Astrocyte of the hippocampus (primary cell): ENCODE measurements around the gene SPTBN5.

ENCODE experiments used
- DNase-seq: peaks from one replicate; pipeline ENCODE4 v3.0.0; 2011; ENCODE audit warnings: low read depth, low spot score

The SPTBN5 gene

DNA sequence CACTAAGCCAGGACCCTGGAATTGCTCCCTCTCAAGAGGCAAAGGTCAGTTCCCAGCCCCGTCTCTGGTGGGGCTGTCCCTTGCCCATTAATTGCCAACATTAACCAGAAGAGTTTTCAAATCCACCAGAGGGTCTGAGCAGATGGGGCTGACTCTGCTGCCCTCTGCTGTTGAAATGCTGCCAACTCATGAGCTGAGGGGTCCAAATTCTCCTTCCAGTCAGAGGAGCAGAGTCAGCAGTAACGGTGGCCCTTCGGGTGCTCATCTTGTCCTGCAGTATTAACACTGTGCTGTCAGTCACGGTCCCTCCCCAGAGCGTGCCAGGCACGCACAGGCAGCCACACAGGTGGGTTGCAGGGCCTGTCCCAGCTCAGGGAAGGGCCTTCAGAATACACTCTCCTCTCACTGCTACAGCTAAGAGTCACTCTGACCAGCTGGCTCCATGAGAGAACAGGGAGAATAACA is 10.7 kb upstream of the SPTBN5 start:
- DNase-seq, result peak; percentile 82

GRCh38 chr15:41903782-41904181 is 9.9 kb upstream of the SPTBN5 start:
- DNase-seq, result no peak

GRCh38 chr15:41901431-41901830 is 7.6 kb upstream of the SPTBN5 start:
- DNase-seq, result no peak

- DNase-seq, result no peak
These were observed 6.9 kb upstream of the SPTBN5 start for GRCh38 chr15:41900526-41901380.

DNA sequence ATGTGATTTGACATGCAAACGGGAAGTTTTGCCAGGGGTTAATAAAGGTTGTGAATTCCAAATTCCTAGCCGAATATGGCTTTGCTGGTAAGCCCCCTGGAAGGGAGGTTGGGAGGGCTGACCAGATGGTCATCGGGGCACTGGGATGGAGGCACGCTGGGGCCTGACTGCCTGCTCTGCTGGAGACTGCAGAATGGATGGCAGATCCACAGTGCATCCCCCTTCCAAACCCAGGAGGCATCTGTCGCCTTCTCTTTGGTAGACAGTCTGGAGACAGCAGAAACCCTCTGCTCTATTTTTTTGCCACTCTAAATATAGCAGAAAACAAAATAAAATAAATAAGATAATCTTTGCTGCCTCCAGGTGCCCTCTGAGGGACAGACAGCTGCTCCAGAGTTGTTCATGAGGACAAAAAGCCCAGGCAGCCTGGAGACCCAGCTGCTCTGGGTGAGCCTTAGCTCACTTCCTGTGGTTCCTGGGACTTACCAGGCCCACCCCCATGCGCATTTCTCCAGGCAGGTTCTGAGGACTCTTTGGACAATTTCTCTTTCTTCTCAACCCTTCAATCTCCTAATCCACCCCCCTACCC is 6.1 kb upstream of the SPTBN5 start:
- no peak for DNase-seq

DNA sequence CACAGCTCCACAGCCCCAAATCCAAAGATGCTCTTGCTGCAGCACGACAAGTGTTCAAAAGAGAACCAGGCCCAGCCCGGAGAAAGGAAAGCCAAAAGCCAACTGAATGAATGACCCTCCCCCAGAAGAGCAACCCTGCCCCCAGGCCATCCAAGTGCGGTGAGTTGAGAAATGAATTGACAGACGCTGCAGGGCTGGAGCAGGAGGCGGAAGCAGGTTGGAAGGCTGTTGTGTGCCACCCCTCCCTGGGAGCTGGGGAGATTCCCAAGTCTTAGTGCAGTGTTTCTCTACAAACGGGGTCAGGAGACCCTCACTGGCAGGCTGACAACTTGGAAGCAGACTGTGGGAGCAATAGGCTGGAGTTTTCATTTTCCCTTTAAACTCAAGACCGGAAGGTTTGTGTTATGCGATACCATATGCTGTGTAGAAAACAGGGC is 3.5 kb upstream of the SPTBN5 start:
- DNase-seq, result no peak

GRCh38 chr15:41896566-41896965 is 2.7 kb upstream of the SPTBN5 start:
- DNase-seq, result no peak

- DNase-seq, result no peak
These were observed 2.1 kb upstream of the SPTBN5 start for GRCh38 chr15:41895957-41896356.

GRCh38 chr15:41895491-41895890 is 1.6 kb upstream of the SPTBN5 start:
- DNase-seq, result peak; percentile 15

- DNase-seq, result peak; percentile 87
These were observed 1.1 kb upstream of the SPTBN5 start for GRCh38 chr15:41894791-41895463.

GRCh38 chr15:41894251-41894790 is 468 bp upstream of the SPTBN5 start:
- no peak for DNase-seq

- peak; percentile 63 for DNase-seq
These were observed 1.0 kb downstream of the SPTBN5 start for GRCh38 chr15:41892621-41893421.

DNA sequence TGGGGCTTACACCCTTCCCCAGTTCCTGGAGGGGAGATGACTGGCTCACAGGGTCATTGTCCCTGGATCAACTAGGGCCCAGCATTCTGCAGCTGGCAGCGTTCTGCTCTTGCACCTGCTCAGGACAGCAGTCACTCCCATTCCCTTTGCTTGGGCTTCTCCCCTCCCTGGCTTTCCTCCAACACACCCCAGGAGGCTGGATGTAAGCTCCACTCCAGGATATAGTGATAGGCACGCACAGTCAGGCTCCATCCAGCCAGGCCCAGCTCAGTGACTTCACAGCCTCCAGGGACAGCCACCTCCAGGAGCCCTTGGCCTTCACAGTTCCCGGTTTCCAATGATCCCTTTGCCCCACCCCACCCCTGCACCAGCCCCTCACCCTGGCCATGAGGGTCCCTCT is 1.9 kb downstream of the SPTBN5 start:
- no peak for DNase-seq

GRCh38 chr15:41891226-41891625 is 2.6 kb downstream of the SPTBN5 start:
- DNase-seq, result no peak

- DNase-seq, result no peak
These were observed 3.7 kb downstream of the SPTBN5 start for GRCh38 chr15:41890050-41890690.

GRCh38 chr15:41888662-41889253 is 5.1 kb downstream of the SPTBN5 start:
- DNase-seq, result no peak

GRCh38 chr15:41887893-41888292 is 6.0 kb downstream of the SPTBN5 start:
- DNase-seq, result no peak

DNA sequence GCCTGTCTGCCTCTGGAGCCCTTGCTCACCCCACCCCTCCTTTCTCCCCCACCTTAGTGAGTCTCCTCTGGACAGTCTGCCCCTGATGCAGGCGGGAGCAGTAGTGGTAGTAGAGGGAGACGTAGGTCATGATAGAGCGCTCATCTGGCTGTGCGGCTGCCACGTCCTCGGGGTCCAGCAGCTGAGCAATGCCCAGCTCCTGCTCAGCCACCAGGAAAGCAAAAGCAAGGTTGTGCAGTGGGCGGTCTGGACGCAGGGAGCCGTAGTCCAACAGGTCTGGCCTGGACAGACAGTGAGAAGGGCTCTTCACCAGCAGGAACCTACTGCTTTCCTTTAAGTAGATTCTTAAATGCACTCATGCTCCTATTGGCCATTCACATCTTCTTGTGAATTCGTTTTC is 6.7 kb downstream of the SPTBN5 start:
- DNase-seq, result no peak

GRCh38 chr15:41886741-41887140 is 7.1 kb downstream of the SPTBN5 start:
- no peak for DNase-seq

GRCh38 chr15:41885841-41886240 is 8.0 kb downstream of the SPTBN5 start:
- no peak for DNase-seq

GRCh38 chr15:41885321-41885720 is 8.5 kb downstream of the SPTBN5 start:
- DNase-seq, result no peak
